T-helper 1 cell treated with Interleukin-12 subunit alpha and Interleukin-12 subunit beta and Interleukin-4 antibody, amounts not matched to agents 30 ng/mL and 1 ng/mL, for 36 hours (primary cell): Measurements from ENCODE around the gene PTGER3. TPM values are rescaled to one million over a fixed set of nuclear protein-coding genes. Genes with fewer than 3 reads are reported as not detected.
"Not testable (repeated sequence)": the region's sequence is repeated elsewhere in the genome, so short reads cannot be mapped to it uniquely, and the experiment has no call there.

Source experiments
- intact Hi-C: fragments of 100-400 bp; cut with micrococcal nuclease; formaldehyde crosslinking; loops from one replicate; pipeline ENCODE4 v1.15.1; 2024
- total RNA-seq: library from RNA; stranded (reverse); gene quantifications from 2 replicates; pipeline ENCODE4 v1.2.3, GENCODE V29; 2022

The PTGER3 gene
- total RNA-seq, 1 donor from 2014 or later, result 10.0 TPM

- intact Hi-C loops, result no loop called here
Observed at GRCh38 chr1:70963374-70963773, 84.2 kb downstream of the PTGER3 start.

DNA sequence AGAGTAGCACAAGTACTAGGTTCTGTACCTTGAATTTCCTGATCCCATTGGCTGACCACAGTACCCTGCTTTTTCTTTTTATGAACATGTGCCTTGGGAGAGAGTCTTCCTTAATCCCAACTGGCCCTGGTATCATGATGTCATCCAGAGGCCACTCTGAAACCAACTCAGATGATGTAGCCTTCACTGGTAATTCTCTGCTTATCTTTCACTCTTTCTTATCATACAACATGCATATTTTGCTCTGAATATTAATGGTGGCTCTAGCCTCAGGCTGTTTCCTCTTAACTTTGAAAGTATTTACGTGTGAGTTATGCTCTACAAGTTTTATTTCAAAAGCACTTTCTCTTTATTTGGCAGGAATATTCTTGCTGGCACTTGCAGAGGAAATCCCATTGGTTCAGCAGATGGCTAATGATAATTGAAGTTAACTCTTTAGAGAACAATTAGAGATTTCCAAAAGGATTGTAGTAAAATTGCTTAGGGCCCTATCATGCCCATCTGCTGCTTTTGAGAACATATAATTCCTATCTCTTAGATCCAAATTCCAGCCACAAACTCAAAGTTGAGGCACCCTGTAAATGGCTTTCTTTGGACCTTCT is 86.1 kb downstream of the PTGER3 start:
- intact Hi-C loops, result no loop called here

DNA sequence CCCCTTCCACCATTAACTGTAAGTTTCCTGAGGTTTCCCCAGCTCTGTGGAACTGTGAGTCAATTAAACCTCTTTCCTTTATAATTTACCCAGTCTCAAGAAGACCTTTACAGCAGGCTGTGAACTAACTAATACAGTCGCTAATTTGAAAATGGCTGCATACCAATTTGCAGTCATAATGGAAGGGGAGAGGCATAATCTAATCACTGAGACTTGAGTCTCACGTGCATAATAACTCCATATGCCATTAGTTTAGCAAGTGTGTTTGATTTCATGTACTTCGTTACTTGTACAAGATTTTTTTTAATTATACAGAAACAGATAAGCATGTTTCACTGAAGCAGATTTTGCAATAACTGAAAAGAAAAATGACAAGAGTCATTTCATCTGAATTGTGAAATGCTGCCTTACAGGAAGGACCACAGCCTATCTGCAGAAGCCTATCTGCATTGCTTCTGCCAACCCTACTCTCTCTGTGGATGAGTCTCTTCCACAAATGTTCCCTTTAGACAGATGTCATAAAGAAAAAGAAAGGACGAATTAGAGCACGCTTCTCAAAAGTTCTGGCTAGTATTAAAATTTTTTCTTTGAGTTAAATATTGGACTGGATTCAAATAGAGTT is 99.1 kb downstream of the PTGER3 start:
- intact Hi-C loops, result no loop called here

DNA sequence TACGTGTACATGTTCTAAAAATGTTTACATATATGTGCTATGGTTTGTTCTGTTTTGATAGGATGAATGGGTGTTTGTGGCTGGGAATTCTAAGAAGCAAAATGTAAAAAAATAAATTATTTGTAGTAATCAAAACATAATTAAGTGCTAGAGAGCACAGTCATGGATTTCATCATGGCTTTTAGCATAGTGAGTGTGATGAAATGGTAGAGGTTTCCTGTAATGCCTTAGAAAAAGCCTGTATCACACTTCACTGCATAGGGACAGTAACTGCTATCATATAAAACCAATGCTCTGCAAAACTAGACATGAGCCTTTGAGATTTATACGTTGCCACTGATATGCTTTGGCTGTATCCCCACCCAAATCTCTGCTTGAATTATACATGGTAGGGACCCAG is 99.8 kb downstream of the PTGER3 start:
- intact Hi-C loops, result no loop called here

DNA sequence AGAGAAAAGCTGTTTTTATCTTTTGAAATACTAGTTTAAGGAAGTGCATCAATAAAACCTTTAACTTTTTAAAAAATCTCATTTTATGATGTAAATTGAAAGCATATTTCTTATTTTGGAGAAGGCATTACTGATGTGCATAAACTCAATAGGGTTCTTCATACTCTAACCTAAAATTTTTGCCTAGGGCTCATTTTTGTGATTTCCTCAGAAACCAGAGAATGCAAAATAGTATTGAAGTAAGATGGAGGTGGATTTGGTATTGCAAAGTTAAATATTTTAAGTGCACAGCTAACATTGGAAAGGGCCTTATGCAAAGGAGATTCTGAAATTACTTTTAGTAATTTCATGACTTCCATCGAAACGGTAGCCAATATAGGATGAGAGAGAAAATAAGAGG is 101.9 kb downstream of the PTGER3 start:
- intact Hi-C loops, result no loop called here

DNA sequence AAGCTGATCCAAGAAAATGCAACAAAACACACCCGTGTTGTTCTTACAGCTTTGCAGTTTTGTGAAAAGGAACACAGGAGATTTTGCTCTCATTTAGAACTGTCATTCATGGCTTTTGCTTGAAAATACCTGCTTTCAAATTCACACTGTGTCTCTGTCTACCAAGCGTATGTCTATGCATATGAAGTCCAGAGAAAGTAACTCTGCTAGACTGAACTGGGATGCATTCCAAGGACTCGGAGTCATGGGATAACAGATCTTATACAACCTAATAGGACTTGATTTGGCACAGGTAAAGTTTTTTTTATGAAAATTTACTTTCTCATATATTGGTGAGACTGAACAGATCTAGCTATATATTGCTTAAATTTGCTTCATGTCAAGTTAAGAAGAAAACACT is 102.4 kb downstream of the PTGER3 start:
- intact Hi-C loops, result no loop called here

- intact Hi-C loops, result no loop called here
Observed at GRCh38 chr1:70941563-70941962, 106.1 kb downstream of the PTGER3 start.

DNA sequence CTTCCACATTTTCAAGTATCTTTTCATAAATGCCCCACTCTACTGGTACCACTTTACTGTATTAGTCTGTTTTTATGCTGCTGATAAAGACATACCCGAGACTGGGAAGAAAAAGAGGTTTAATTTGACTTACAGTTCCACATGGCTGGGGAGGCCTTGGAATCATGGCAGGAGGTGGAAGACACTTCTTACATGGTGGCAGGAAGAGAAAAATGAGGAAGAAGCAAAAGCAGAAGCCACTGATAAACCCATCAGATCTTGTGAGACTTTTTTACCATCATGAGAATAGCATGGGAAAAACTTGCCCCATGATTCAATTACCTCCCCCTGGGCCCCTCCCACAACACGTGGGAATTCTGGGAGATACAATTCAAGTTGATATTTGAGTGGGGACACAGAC is 107.2 kb downstream of the PTGER3 start:
- intact Hi-C loops, result not testable (repeated sequence)

GRCh38 chr1:70934194-70934961 is 113.2 kb downstream of the PTGER3 start:
- intact Hi-C loops, result no loop called here

GRCh38 chr1:70930062-70930461 is 117.6 kb downstream of the PTGER3 start:
- intact Hi-C loops, result no loop called here

DNA sequence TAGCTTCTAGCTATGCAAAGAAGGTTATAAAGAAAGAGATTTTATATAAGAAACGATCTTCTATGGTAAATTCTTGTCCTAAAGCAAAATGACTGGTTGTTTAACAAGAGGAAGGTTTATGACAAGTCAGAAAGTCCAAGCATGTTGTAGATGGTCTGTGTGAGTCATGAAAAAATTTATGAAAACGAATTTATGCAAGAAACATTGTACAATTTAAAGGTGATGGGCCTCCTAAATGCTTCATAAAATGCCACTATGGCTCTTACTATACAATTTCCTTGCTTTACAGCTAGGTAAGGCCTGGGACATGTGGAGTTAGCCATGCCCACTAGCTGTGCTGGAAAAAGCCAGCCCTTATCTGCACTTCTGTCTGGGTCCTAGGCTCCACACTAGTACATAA is 125.4 kb downstream of the PTGER3 start:
- intact Hi-C loops, result no loop called here

Other genes starting within 250 kb of the PTGER3 start
- 110 and 114 TPM in 2 replicates for gene ZRANB2, start 33.2 kb upstream of the PTGER3 start, total RNA-seq